Mesothelial cell of epicardium (in vitro differentiated cells): ENCODE results near the gene ASTN2. TPM values are rescaled to one million over a fixed set of nuclear protein-coding genes. Genes with fewer than 3 reads are reported as not detected.

ENCODE experiments used
- DNase-seq, 2 experiments: peaks; one replicate each; pipeline ENCODE4 v3.0.0; 2021; ENCODE audit warnings: low spot score in 2 of 2; ENCODE audit not compliant: unreplicated experiment in 2 of 2
- H3K27ac Mint-ChIP-seq: 2 replicates; pipeline ENCODE4 v1.8.0; 2021; ENCODE audit warnings: mixed read lengths
- H3K27me3 Mint-ChIP-seq: 2 replicates; pipeline ENCODE4 v1.8.0; 2021; ENCODE audit warnings: low read depth, mixed read lengths
- H3K36me3 Mint-ChIP-seq: 2 replicates; pipeline ENCODE4 v1.8.0; 2021; ENCODE audit warnings: mixed read lengths
- H3K4me1 Mint-ChIP-seq: 2 replicates; pipeline ENCODE4 v1.8.0; 2021; ENCODE audit warnings: mixed read lengths
- H3K4me3 Mint-ChIP-seq: 2 replicates; pipeline ENCODE4 v1.8.0; 2021; ENCODE audit warnings: mild to moderate bottlenecking, moderate library complexity, mixed read lengths
- H3K9me3 Mint-ChIP-seq: 2 replicates; pipeline ENCODE4 v1.8.0; 2021; ENCODE audit warnings: mixed read lengths
- total RNA-seq: library from RNA; stranded (reverse); gene quantifications from 3 replicates; pipeline ENCODE4 v1.2.1, GENCODE V29; 2021
- TF ChIP-seq, protein P1 (sequence below): fragments of 200-600 bp; sonication (generic); IDR thresholded peaks from one replicate; pipeline ENCODE4 v1.5.0; 2021; ENCODE audit warnings: antibody characterized with exemption; ENCODE audit not compliant: unreplicated experiment

Gene ASTN2
- total RNA-seq, 1 donor from 2014 or later, result 12.2 TPM

DNA sequence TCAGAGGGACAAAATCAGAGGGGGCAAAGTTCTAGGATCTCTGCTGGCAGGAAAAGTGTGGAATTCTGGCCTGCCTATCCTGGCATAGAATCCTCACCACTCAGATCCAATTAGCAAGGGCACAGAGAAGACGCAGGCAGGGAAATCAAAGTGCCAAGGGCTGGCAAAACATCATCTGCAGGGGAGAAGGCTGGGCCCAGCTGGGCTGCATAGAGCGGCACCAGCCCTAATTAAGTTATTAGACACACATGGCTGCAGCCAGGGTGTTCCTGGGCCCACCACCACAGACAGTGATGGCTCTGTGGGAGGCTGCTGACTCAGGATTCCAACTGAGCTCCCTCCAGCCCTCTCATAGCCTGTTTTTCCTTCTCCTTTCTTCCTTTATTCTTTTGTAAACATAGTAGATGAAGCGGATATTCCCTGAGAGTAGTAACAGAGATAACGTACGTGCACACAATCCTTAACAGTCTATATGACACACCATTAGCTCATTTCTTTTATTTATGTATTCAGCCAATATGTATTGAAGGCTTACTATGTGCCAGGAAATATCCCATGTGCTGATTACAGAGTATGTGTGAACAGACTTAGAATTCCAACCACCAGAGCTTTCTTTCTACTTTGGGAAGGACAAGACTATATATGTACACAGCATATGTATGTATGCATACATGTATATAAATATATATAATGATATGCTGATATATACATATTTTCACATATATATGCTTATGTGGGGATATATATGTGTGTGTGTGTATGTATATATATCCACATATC is 236.1 kb downstream of the ASTN2 start:
- TF ChIP-seq, protein P1, sequence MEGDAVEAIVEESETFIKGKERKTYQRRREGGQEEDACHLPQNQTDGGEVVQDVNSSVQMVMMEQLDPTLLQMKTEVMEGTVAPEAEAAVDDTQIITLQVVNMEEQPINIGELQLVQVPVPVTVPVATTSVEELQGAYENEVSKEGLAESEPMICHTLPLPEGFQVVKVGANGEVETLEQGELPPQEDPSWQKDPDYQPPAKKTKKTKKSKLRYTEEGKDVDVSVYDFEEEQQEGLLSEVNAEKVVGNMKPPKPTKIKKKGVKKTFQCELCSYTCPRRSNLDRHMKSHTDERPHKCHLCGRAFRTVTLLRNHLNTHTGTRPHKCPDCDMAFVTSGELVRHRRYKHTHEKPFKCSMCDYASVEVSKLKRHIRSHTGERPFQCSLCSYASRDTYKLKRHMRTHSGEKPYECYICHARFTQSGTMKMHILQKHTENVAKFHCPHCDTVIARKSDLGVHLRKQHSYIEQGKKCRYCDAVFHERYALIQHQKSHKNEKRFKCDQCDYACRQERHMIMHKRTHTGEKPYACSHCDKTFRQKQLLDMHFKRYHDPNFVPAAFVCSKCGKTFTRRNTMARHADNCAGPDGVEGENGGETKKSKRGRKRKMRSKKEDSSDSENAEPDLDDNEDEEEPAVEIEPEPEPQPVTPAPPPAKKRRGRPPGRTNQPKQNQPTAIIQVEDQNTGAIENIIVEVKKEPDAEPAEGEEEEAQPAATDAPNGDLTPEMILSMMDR, result no peak
- Mint-ChIP-seq H3K4me1 (no peaks in the 10 kb centered on the region), H3K27me3 (no peaks in the 10 kb centered on the region), H3K4me3 (no peak overlapping the region), H3K9me3 (peaks cover 5% of the 10 kb centered on the region), H3K27ac (no peak overlapping the region), H3K36me3 (no peaks in the 10 kb centered on the region)
- no peak for DNase-seq

GRCh38 chr9:117170567-117170966 is 244.3 kb downstream of the ASTN2 start:
- Mint-ChIP-seq H3K27me3 (peaks cover 1% of the 10 kb centered on the region), H3K4me3 (no peak overlapping the region), H3K27ac (no peak overlapping the region), H3K4me1 (no peaks in the 10 kb centered on the region), H3K9me3 (no peaks in the 10 kb centered on the region), H3K36me3 (no peaks in the 10 kb centered on the region)
- TF ChIP-seq, protein P1, result no peak
- no peak for DNase-seq

DNA sequence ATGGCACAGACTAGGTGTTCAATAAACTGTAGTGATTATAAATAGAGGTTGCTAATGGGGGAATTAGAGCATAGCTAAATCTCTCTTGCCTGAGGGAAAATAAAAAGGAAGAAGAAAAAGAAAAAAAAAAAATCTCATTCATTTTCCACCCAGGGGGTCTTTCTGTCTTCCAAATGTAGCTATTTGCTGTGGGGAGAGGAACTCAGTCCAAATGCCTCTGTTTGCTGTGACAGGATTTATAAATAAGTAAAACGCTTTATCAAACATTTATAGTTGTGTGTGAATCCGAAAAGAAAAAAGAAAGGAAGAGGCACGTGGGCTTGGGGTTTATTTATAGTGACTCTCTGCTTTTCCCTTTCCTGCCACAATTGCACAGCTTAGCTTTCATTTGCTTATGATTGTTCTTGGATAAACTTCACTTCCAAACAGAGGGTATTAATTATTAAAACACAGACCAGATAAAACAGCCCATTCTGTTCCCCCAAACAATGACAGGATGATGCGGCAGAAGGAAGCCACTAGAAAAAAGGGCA is 245.7 kb downstream of the ASTN2 start:
- Mint-ChIP-seq H3K27ac (no peak overlapping the region), H3K4me3 (no peak overlapping the region), H3K36me3 (no peaks in the 10 kb centered on the region), H3K4me1 (no peaks in the 10 kb centered on the region), H3K27me3 (peaks cover 1% of the 10 kb centered on the region), H3K9me3 (no peaks in the 10 kb centered on the region)
- TF ChIP-seq, protein P1, result no peak
- no peak for DNase-seq

DNA sequence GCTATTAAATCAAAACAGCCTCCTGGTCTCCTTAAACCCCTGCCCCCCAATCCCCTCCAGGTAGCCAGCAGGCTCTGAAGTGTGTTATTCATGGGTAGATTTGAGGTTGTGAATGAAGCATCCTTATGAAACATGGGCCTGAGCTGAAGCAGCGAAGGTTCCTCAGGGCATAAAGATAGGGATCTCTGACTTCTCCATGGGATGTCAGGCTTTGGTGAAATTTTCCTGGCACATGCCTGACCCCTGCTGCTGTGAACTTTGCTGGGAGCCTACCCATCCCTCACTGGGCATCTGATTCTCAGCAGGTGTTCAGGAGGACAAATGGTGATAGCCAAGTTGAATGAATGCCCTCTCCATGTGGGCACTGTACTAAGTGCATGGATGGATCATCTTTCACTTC is 250.3 kb downstream of the ASTN2 start:
- Mint-ChIP-seq H3K27ac (no peak overlapping the region), H3K4me3 (no peak overlapping the region), H3K4me1 (no peaks in the 10 kb centered on the region)

DNA sequence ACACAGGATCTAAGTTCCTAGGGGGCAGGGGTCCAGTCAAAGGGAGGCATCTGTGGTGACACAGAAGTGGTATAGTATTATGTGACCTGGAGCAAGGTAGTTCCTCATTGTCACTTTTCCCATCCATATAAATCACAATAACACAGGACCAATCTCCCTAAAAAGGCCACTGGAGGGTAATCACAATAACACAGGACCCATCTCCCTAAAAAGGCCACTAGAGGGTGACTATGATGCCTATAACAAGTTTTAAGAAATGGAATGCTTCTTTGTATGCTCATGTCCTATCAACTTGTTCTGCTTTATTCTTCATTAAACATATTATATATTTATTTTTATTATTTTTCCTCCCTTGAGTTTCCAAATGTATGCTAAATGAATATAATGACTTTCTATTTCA is 254.6 kb downstream of the ASTN2 start:
- Mint-ChIP-seq H3K36me3 (no peaks in the 10 kb centered on the region), H3K27me3 (peaks cover under 1% of the 10 kb centered on the region), H3K4me1 (peaks cover 3% of the 10 kb centered on the region), H3K4me3 (no peak overlapping the region), H3K9me3 (no peaks in the 10 kb centered on the region), H3K27ac (no peak overlapping the region)
- no peak for DNase-seq
- TF ChIP-seq, protein P1, result no peak

More for the DNA sequence above, 250.3 kb downstream of the ASTN2 start:
- Mint-ChIP-seq H3K9me3 (no peaks in the 10 kb centered on the region), H3K27me3 (peaks cover 1% of the 10 kb centered on the region), H3K36me3 (no peaks in the 10 kb centered on the region)
- TF ChIP-seq, protein P1, result no peak
- DNase-seq, result no peak
